Measurements from ENCODE around the gene CLNK. TPM values are rescaled to one million over a fixed set of nuclear protein-coding genes. Genes with fewer than 3 reads are reported as not detected.

The CLNK gene
- total RNA-seq, 5 donors from 2014 or later (not counting 1 experiment from before 2014, with no cell fraction given) = 0.07 to 0.39 (median 0.20) TPM

GRCh38 chr4:10569491-10569890, 115.1 kb downstream of the CLNK start:
- DNase-seq = no peak
- no peak for ATAC-seq (replicated peaks in 1 of 4)
- WGBS (ENCODE audit: insufficient coverage) = no CpG with 5 or more reads among the region's 2 CpGs
- H3K4me3 ChIP-seq (ENCODE audit: control insufficient read depth in 1 of 2, extremely low read depth in 1 of 2, low read length in 1 of 2) = no peak overlapping the region
- no peaks in the 10 kb centered on the region for H3K4me1 ChIP-seq (ENCODE audit: control insufficient read depth in 1 of 2, extremely low read depth in 1 of 2, insufficient read depth in 2 of 2, low read length in 2 of 2)
- ChIA-PET CTCF (no interaction called here), POLR2A (no interaction called here)
- H3K36me3 ChIP-seq (ENCODE audit: control insufficient read depth in 2 of 2, extremely low read depth in 1 of 2, insufficient read depth in 1 of 2, low read length in 1 of 2) = no peaks in the 10 kb centered on the region
- Mint-ChIP-seq H3K9me3 (no peaks in the 10 kb centered on the region), H3K27ac (no peak overlapping the region), H3K4me3 (no peak overlapping the region), H3K27me3 (peaks cover 7 to 10% of the 10 kb centered on the region in 2 donors), H3K4me1 (peaks cover 0 to 9% (median 6%) of the 10 kb centered on the region in 3 donors), H3K36me3 (no peaks in the 10 kb centered on the region)
- H3K27me3 ChIP-seq (replicated peaks in 1 of 2; ENCODE audit: control insufficient read depth in 2 of 2, extremely low read depth in 1 of 2, insufficient read depth in 2 of 2, low read length in 1 of 2) = no peaks in the 10 kb centered on the region
- no peak overlapping the region for H3K27ac ChIP-seq (ENCODE audit: low read length)
- H3K9me3 ChIP-seq = no peaks in the 10 kb centered on the region

- no peak overlapping the region for H3K4me3 Mint-ChIP-seq
- H3K4me3 ChIP-seq (ENCODE audit: control insufficient read depth in 1 of 2, extremely low read depth in 1 of 2, low read length in 1 of 2) = no peak overlapping the region
- CTCF ChIA-PET = no interaction called here
Measured at GRCh38 chr4:10567766-10568165, 116.8 kb downstream of the CLNK start.

GRCh38 chr4:10565166-10565780, 119.3 kb downstream of the CLNK start:
- Mint-ChIP-seq H3K27ac (no peak overlapping the region), H3K27me3 (peaks cover 15 to 19% of the 10 kb centered on the region in 2 donors), H3K36me3 (no peaks in the 10 kb centered on the region), H3K9me3 (no peaks in the 10 kb centered on the region), H3K4me1 (peaks cover 0 to 9% (median 6%) of the 10 kb centered on the region in 3 donors), H3K4me3 (no peak overlapping the region)
- H3K9me3 ChIP-seq = no peaks in the 10 kb centered on the region
- 100% methylated on average over 1 of the region's 5 CpGs for WGBS (ENCODE audit: insufficient coverage)
- H3K27me3 ChIP-seq (replicated peaks in 1 of 2; ENCODE audit: control insufficient read depth in 2 of 2, extremely low read depth in 1 of 2, insufficient read depth in 2 of 2, low read length in 1 of 2) = peaks cover 0 to 2% of the 10 kb centered on the region in 2 experiments
- no peak overlapping the region for H3K4me3 ChIP-seq (ENCODE audit: control insufficient read depth in 1 of 2, extremely low read depth in 1 of 2, low read length in 1 of 2)
- ATAC-seq (replicated peaks in 1 of 4) (no peak), DNase-seq (no peak)
- CTCF ChIA-PET = no interaction called here
- no peaks in the 10 kb centered on the region for H3K4me1 ChIP-seq (ENCODE audit: control insufficient read depth in 1 of 2, extremely low read depth in 1 of 2, insufficient read depth in 2 of 2, low read length in 2 of 2)
- H3K36me3 ChIP-seq (ENCODE audit: control insufficient read depth in 2 of 2, extremely low read depth in 1 of 2, insufficient read depth in 1 of 2, low read length in 1 of 2) = no peaks in the 10 kb centered on the region
- no peak overlapping the region for H3K27ac ChIP-seq (ENCODE audit: low read length)
- POLR2A ChIA-PET = no interaction called here

More at GRCh38 chr4:10567766-10568165, 116.8 kb downstream of the CLNK start:
- Histone ChIP-seq H3K4me1 (ENCODE audit: control insufficient read depth in 1 of 2, extremely low read depth in 1 of 2, insufficient read depth in 2 of 2, low read length in 2 of 2) (no peaks in the 10 kb centered on the region), H3K9me3 (no peaks in the 10 kb centered on the region), H3K36me3 (ENCODE audit: control insufficient read depth in 2 of 2, extremely low read depth in 1 of 2, insufficient read depth in 1 of 2, low read length in 1 of 2) (no peaks in the 10 kb centered on the region), H3K27me3 (replicated peaks in 1 of 2; ENCODE audit: control insufficient read depth in 2 of 2, extremely low read depth in 1 of 2, insufficient read depth in 2 of 2, low read length in 1 of 2) (no peaks in the 10 kb centered on the region), H3K27ac (ENCODE audit: low read length) (no peak overlapping the region)
- no peak for DNase-seq
- Mint-ChIP-seq H3K9me3 (no peaks in the 10 kb centered on the region), H3K4me1 (peaks cover 0 to 9% (median 6%) of the 10 kb centered on the region in 3 donors), H3K36me3 (no peaks in the 10 kb centered on the region), H3K27ac (no peak overlapping the region), H3K27me3 (peaks cover 5 to 7% of the 10 kb centered on the region in 2 donors)
- POLR2A ChIA-PET = no interaction called here
- no peak for ATAC-seq (replicated peaks in 1 of 4)

- Mint-ChIP-seq H3K9me3 (no peaks in the 10 kb centered on the region), H3K36me3 (no peaks in the 10 kb centered on the region), H3K27me3 (peaks cover 19 to 25% of the 10 kb centered on the region in 2 donors), H3K4me3 (no peak overlapping the region), H3K4me1 (peaks cover 0 to 7% (median 6%) of the 10 kb centered on the region in 3 donors), H3K27ac (no peak overlapping the region)
- ChIA-PET POLR2A (no interaction called here), CTCF (interaction anchor here in 1 of 2 donors (0.6 kb wide), 1 partner anchor 377 kb away, joined by 3 read pairs; no protein-coding TSS in a partner anchor)
- no CpG with 5 or more reads among the region's 6 CpGs for WGBS (ENCODE audit: insufficient coverage)
- Histone ChIP-seq H3K27me3 (replicated peaks in 1 of 2; ENCODE audit: control insufficient read depth in 2 of 2, extremely low read depth in 1 of 2, insufficient read depth in 2 of 2, low read length in 1 of 2) (peaks cover 0 to 5% of the 10 kb centered on the region in 2 experiments), H3K36me3 (ENCODE audit: control insufficient read depth in 2 of 2, extremely low read depth in 1 of 2, insufficient read depth in 1 of 2, low read length in 1 of 2) (no peaks in the 10 kb centered on the region), H3K4me3 (ENCODE audit: control insufficient read depth in 1 of 2, extremely low read depth in 1 of 2, low read length in 1 of 2) (no peak overlapping the region), H3K4me1 (ENCODE audit: control insufficient read depth in 1 of 2, extremely low read depth in 1 of 2, insufficient read depth in 2 of 2, low read length in 2 of 2) (no peaks in the 10 kb centered on the region), H3K27ac (ENCODE audit: low read length) (no peak overlapping the region), H3K9me3 (no peaks in the 10 kb centered on the region)
- peak in 3 of 4 experiments; percentile 55 to 64 (median 63) for ATAC-seq (replicated peaks in 1 of 4)
- peak in 23 of 35 experiments; percentile 1 to 66 (median 22) for DNase-seq
Measured at GRCh38 chr4:10554694-10555093, 129.9 kb downstream of the CLNK start.

GRCh38 chr4:10554121-10554520, 130.4 kb downstream of the CLNK start:
- ATAC-seq (replicated peaks in 1 of 4) (no peak), DNase-seq (no peak)
- peaks cover 0 to 7% (median 6%) of the 10 kb centered on the region in 3 donors for H3K4me1 Mint-ChIP-seq
- H3K4me1 ChIP-seq (ENCODE audit: control insufficient read depth in 1 of 2, extremely low read depth in 1 of 2, insufficient read depth in 2 of 2, low read length in 2 of 2) = no peaks in the 10 kb centered on the region
- H3K27me3 ChIP-seq (replicated peaks in 1 of 2; ENCODE audit: control insufficient read depth in 2 of 2, extremely low read depth in 1 of 2, insufficient read depth in 2 of 2, low read length in 1 of 2) = peaks cover 0 to 5% of the 10 kb centered on the region in 2 experiments
- H3K9me3 ChIP-seq = no peaks in the 10 kb centered on the region
- H3K27ac Mint-ChIP-seq = no peak overlapping the region
- no peak overlapping the region for H3K27ac ChIP-seq (ENCODE audit: low read length)
- no CpG with 5 or more reads among the region's 2 CpGs for WGBS (ENCODE audit: insufficient coverage)
- H3K4me3 Mint-ChIP-seq = no peak overlapping the region
- CTCF ChIA-PET = interaction anchor here in 1 of 2 donors (0.6 kb wide), 1 partner anchor 114 kb away, joined by 3 read pairs; no protein-coding TSS in a partner anchor
- H3K4me3 ChIP-seq (ENCODE audit: control insufficient read depth in 1 of 2, extremely low read depth in 1 of 2, low read length in 1 of 2) = no peak overlapping the region
- H3K9me3 Mint-ChIP-seq = no peaks in the 10 kb centered on the region
- no peaks in the 10 kb centered on the region for H3K36me3 ChIP-seq (ENCODE audit: control insufficient read depth in 2 of 2, extremely low read depth in 1 of 2, insufficient read depth in 1 of 2, low read length in 1 of 2)
- peaks cover 19 to 20% of the 10 kb centered on the region in 2 donors for H3K27me3 Mint-ChIP-seq
- POLR2A ChIA-PET = no interaction called here
- no peaks in the 10 kb centered on the region for H3K36me3 Mint-ChIP-seq

GRCh38 chr4:10552591-10553280, 131.8 kb downstream of the CLNK start:
- CTCF ChIA-PET = interaction anchor here (0.6 to 1.4 kb wide), 3 partner anchors 32 to 1150 kb away, joined by 3 to 4 read pairs (median 4); no protein-coding TSS in a partner anchor
- H3K27ac ChIP-seq (ENCODE audit: low read length) = no peak overlapping the region
- Mint-ChIP-seq H3K9me3 (no peaks in the 10 kb centered on the region), H3K4me3 (no peak overlapping the region), H3K27me3 (peaks cover 20 to 22% of the 10 kb centered on the region in 2 donors), H3K4me1 (peaks cover 0 to 7% (median 6%) of the 10 kb centered on the region in 3 donors), H3K36me3 (no peaks in the 10 kb centered on the region), H3K27ac (no peak overlapping the region)
- peaks cover 0 to 5% of the 10 kb centered on the region in 2 experiments for H3K27me3 ChIP-seq (replicated peaks in 1 of 2; ENCODE audit: control insufficient read depth in 2 of 2, extremely low read depth in 1 of 2, insufficient read depth in 2 of 2, low read length in 1 of 2)
- POLR2A ChIA-PET = interaction anchor here in 1 of 2 donors (0.6 kb wide), 1 partner anchor 433 kb away, joined by 3 read pairs; no protein-coding TSS in a partner anchor
- ATAC-seq (replicated peaks in 1 of 4) (no peak), DNase-seq (no peak)
- no peaks in the 10 kb centered on the region for H3K36me3 ChIP-seq (ENCODE audit: control insufficient read depth in 2 of 2, extremely low read depth in 1 of 2, insufficient read depth in 1 of 2, low read length in 1 of 2)
- no peak overlapping the region for H3K4me3 ChIP-seq (ENCODE audit: control insufficient read depth in 1 of 2, extremely low read depth in 1 of 2, low read length in 1 of 2)
- H3K4me1 ChIP-seq (ENCODE audit: control insufficient read depth in 1 of 2, extremely low read depth in 1 of 2, insufficient read depth in 2 of 2, low read length in 2 of 2) = no peaks in the 10 kb centered on the region
- 65% methylated on average over 5 of the region's 13 CpGs for WGBS (ENCODE audit: insufficient coverage)
- H3K9me3 ChIP-seq = no peaks in the 10 kb centered on the region
